GM13977 (cell line): Measurements from ENCODE around the gene ARMH4.

ENCODE experiments used
- DNase-seq: peaks from one replicate; pipeline ENCODE4 v3.0.0; 2012; ENCODE audit warnings: low spot score
- in situ Hi-C: fragments of 300-500 bp; cut with MboI; formaldehyde crosslinking; loops from one replicate; pipeline ENCODE4 v1.12.0; 2022; ENCODE audit warnings: low sequenced_read_pairs, low pct_unique_long_range_greater_than_20kb, mixed read lengths, inconsistent platforms; ENCODE audit not compliant: unreplicated experiment
- TF ChIP-seq, protein P1 (sequence below): IDR thresholded peaks from 2 replicates; pipeline ENCODE4 v1.5.1; 2012; ENCODE audit warnings: mild to moderate bottlenecking, control low read depth; ENCODE audit not compliant: insufficient read depth; ENCODE audit errors: extremely low read depth, missing control alignments

Gene ARMH4

GRCh38 chr14:58119381-58119780 lies 32.6 kb downstream of the ARMH4 start:
- in situ Hi-C loops, result no loop called here
- TF ChIP-seq, protein P1, sequence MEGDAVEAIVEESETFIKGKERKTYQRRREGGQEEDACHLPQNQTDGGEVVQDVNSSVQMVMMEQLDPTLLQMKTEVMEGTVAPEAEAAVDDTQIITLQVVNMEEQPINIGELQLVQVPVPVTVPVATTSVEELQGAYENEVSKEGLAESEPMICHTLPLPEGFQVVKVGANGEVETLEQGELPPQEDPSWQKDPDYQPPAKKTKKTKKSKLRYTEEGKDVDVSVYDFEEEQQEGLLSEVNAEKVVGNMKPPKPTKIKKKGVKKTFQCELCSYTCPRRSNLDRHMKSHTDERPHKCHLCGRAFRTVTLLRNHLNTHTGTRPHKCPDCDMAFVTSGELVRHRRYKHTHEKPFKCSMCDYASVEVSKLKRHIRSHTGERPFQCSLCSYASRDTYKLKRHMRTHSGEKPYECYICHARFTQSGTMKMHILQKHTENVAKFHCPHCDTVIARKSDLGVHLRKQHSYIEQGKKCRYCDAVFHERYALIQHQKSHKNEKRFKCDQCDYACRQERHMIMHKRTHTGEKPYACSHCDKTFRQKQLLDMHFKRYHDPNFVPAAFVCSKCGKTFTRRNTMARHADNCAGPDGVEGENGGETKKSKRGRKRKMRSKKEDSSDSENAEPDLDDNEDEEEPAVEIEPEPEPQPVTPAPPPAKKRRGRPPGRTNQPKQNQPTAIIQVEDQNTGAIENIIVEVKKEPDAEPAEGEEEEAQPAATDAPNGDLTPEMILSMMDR, result no peak

GRCh38 chr14:58118097-58118815 lies 33.8 kb downstream of the ARMH4 start:
- in situ Hi-C loops, result no loop called here
- TF ChIP-seq, protein P1, result no peak
- no peak for DNase-seq

More at GRCh38 chr14:58119381-58119780, 32.6 kb downstream of the ARMH4 start:
- DNase-seq, result no peak

GRCh38 chr14:58109744-58110143 lies 42.3 kb downstream of the ARMH4 start:
- in situ Hi-C loops, result no loop called here
- no peak for DNase-seq
- TF ChIP-seq, protein P1, result no peak

DNA sequence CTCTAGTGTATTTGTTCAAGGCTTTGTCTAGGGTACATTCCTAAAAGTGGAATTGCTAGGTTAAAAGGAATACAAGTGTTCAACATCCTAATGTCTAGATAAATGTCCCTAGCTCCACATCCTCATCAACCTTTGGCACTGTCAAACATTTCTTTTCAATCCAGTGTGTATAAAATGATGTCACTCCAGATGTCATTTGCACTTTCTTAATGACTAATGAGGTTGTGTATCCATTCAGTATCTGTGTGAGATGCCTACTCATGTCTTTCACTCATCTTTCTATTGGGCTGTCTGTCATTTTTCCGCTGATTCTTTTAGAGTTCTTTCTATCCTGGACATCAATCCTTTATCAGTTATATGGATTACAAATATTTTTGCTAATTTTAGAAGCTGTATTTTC lies 43.3 kb downstream of the ARMH4 start:
- TF ChIP-seq, protein P1, result no peak
- in situ Hi-C loops, result no loop called here
- no peak for DNase-seq

DNA sequence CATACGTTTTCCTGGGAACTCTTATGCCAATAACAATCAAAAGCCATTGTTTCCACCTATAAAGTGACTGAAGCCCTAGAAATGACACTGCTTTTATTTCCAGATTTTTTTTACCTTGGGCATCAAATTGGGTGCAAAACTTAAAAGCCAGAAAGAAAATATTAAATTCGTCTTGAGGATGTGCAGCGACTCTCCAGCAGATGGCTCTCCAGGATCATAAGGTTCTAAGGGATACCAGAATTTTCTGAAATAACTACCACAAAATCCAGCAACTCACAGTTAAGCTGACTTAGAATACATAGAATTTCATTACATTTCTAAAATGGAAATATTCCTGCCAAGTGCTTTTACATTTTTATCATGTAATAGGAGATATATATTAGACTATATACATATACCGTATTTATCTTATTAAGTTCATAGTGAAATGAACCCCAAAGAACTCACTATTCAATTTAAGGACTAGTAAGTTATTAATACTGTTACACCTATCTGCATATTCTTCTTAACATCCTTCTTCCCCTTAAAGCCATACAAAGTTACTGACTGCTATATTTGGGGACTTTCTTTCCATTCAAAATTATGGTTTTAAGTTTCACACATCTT lies 44.0 kb downstream of the ARMH4 start:
- in situ Hi-C loops, result no loop called here
- TF ChIP-seq, protein P1, result peak; percentile 59
- DNase-seq, result peak; percentile 54

GRCh38 chr14:58107041-58107440 lies 45.0 kb downstream of the ARMH4 start:
- TF ChIP-seq, protein P1, result no peak
- in situ Hi-C loops, result no loop called here

More at GRCh38 chr14:58107041-58107440, 45.0 kb downstream of the ARMH4 start:
- no peak for DNase-seq
